Measurements from ENCODE around the gene CMIP.

The CMIP gene

DNA sequence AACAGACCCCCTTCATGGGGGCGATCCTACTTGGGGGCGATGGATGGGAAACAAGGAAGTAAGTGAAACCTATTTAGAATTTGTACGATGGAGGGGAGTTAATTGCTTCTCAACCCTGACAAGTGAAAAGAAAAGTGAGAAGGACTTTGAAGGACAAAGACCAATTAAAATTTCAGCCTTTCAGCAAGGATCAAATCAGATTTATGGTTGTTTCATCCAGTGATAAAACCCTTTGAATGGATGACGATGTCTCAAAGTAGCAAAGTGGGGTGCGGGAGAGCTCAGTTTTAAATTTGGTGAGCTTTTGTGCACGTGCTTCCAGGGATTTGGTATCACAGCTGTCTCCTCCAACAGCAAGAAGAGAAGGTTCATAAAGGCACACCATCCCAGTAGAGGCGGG is 51.7 kb downstream of the CMIP start:
- DNase-seq, result no peak

DNA sequence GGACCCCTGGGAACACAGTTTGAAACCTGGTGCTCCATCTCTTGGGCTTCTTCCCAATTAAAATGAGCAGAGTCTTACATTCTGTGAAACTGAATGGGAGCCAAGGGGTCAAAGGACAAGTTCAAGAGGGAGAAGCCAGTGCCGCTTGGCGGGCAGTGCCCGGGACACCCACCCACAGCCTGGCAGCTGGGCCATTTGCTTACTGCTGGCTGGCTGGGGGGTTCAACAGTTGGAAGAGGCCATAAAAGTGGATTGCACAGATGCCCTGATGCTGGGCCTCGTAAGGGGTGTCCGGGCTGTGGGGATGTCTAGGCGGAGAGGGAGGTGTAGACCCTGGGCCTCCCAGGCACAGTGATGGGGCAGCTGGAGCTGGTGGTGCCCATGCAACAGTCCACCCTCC is 52.1 kb downstream of the CMIP start:
- DNase-seq, result no peak

DNA sequence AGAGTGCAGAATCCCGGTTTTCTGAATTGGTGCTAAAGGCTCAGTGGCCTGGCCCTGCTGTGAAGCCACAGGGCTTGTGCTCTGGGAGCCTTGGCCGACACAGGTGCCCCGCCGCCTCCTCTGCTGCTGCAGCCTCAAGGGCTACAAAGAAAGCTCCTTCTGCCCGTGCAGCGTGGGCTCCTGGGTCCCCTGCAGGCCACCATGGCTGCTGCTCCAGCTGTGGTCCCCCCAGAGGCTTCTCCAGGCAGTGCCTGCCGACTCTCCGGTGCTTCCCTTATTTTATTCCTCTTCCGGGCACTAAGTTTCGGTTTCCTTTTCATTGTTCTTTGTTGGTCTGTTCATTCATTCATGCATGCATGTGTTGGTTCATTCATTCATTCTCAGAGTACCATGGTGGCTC is 53.1 kb downstream of the CMIP start:
- peak; percentile 91 for DNase-seq

DNA sequence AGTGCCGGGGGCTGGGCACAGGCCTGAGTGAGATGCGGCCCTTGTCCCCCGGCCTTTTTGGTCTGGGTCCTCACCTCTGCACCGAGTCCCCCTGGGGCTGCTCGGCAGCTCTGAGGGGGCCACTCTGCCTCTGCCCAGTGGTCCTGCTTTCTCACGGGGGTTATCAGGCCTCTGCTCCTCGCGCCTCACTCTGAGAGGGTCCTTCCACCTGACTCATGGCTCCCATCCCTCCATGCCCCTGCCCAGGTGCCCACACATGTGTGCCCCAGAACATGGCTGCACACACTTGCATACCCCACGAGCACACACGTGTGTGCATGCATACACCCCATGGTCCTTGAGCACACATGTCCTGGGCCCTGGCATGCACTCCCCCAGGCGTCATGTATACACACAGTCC is 53.7 kb downstream of the CMIP start:
- no peak for DNase-seq

- no peak for DNase-seq
Measured at GRCh38 chr16:81499576-81500380, 55.2 kb downstream of the CMIP start.

DNA sequence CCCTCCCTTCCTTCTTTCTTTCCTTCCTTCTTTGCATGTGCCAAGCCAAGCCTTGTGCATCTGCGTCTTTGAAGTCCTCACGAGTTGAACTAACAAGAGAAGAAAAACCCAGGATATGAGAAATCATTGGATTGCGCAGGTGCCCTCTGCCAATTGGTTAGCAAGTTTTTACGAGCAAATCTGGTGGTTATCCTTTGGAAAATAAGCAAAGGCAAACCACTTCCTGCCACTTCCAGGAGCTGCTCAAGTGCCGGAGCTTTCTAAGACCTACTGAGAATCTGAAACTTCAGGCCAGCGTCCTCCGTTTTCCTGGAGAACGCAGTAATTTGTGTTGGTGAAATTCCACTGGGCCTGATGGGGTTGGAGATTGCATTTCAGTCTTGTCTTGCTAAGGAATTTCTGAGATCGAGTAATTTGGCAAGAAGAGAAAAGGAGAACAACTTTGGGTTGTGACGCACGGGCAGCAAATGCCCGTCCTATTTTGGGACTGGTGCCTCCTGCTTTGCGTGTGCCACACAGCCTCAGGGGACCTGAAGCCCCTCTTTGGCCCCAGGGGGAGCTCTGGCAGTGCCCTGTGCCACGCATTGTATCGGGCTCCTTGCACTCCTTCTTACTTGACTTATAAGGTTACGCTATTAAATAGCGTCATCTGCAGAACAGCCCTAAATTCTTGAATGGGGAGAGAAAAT is 56.4 kb downstream of the CMIP start:
- no peak for DNase-seq

- DNase-seq, result no peak
Measured at GRCh38 chr16:81502396-81503070, 57.9 kb downstream of the CMIP start.

GRCh38 chr16:81505011-81505661 is 60.5 kb downstream of the CMIP start:
- peak; percentile 83 for DNase-seq

DNA sequence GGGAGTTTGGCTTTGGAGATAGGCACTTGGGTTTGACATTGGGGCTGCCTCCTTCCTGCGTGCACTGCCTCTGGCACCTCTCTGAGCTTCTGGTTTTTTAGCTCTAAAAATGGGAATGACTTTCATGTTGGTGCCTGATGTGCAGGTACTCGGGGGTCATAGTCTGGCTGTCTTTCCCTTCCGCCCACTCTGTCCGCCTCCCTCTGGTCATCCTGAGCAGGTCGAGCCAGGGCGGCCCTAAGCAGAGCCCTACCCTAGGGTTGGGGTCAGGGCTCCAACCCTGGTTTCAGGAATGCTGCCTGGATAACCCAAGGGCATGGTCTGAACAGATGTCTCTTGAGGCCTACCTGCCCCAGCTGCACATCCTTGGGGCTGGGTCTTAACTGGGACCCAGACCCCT is 64.8 kb downstream of the CMIP start:
- DNase-seq, result no peak

GRCh38 chr16:81510016-81510415 is 65.4 kb downstream of the CMIP start:
- no peak for DNase-seq

DNA sequence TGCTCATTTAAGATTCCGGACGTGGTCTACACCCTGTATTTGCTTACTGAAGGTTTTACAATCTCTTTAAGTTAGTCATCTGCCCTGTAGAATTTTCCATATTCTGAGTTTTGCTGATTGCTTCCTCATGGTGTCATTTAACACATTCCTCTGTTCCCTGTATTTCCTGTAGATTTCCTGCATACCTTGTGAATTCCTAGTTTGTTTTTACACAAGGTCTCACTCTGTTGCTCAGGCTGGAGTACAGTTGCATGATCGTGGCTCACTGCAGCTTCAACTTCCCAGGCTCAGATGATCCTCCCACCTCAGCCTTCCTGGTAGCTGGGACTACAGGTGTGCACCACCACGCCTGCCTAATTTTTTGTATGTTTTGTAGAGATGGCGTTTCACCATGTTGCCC is 66.8 kb downstream of the CMIP start:
- no peak for DNase-seq

DNA sequence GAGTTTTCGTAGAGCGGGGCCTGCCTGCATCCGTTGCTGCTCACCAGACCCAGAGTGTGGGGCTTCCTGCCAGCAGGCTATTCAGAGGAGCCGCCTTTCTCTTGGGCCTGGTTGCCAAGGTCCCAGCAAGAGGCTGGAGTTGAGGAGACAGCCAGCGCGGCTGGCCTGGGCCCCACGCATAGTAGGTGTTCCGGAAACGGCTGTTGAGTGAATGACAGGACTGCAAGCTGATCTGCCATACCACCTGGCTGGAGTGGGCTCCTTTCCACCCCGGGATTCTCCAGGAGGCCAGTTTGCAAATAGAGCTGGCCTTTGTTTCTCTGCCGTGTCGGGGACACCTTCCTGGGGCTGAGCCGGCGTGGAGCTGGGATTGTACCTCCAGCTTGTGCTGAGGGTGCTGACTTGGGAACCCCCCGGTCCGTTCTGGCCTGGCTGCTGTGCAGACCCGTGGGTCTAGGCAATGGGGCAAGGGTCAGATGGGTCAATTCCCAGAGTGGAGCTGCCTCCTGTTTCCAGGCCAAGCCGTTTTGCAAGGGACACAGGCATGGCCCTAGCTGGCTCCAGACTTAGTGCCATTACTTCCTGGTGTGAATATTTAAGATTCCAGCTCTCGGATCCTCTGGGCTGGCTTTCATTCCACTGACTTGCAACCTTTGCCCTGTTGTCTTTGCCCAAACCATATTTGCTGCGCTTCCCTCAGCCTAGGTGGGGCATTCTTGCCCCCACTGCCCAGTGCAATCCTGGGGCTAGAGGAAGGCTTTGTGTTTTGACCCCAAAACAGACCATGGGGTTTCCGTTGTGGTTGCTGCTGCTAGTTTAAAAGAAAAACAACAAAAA is 68.8 kb downstream of the CMIP start:
- DNase-seq, result peak; percentile 64

GRCh38 chr16:81514041-81514559 is 69.5 kb downstream of the CMIP start:
- DNase-seq, result peak; percentile 82

GRCh38 chr16:81514568-81515258 is 70.1 kb downstream of the CMIP start:
- peak; percentile 78 for DNase-seq

DNA sequence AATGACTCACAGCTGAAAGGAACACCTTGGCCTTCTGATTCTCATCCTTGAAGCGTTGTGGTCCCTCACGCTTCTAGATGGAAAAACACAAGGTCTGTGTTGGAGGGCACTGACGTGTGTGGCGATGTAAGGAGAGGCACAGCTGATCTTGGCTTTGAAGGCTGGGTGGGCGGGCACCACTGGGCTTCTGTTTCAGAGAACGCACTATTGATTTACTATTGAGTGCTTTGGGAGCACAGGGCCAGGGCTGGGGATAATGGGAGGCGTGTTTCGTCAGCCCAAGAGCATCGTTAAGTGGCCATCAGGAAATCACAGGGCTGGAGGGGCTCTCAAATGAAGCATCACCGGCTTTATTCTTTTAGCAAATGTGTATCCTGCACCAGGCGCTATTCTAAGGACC is 70.7 kb downstream of the CMIP start:
- no peak for DNase-seq

- DNase-seq, result no peak
Measured at GRCh38 chr16:81515721-81516120, 71.1 kb downstream of the CMIP start.

DNA sequence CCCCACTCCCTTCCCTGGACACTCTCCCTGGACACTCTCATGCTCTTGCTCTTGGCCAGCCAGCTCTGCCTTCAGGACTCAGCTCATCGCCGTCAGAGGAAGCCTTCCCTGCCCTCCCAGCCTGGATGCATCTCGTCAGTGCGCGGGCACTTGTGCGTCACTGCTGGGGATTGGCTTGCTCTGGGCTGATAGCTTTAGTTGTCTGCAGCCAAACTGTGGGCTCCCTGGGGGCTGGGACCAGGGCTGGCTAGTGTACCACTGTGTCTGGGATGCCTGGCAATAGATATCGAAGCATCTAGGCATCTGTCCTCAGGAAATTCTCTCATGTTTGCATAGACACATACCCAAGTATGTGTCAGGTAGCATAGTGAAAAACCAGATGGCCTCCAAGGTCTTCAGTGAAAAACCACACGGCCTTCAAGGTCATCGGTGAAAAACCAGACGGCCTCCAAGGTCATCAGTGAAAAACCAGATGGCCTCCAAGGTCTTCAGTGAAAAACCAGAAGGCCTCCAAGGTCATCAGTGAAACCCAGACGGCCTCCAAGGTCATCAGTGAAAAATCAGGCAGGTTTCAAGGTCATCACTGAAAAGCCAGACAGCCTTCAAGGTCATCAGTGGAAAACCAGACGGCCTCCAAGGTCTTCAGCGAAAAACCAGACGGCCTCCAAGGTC is 72.0 kb downstream of the CMIP start:
- DNase-seq, result no peak

GRCh38 chr16:81517150-81517499 is 72.5 kb downstream of the CMIP start:
- DNase-seq, result no peak

- DNase-seq, result no peak
Measured at GRCh38 chr16:81517629-81518438, 73.2 kb downstream of the CMIP start.

- DNase-seq, result no peak
Measured at GRCh38 chr16:81518439-81518757, 73.8 kb downstream of the CMIP start.

All from hematopoietic multipotent progenitor cell treated with erythropoietin and hydrocortisone succinate and interleukin-3 and kit ligand, for 4 days (in vitro differentiated cells).